ENCODE measurements around the gene PTPRN2. TPM values are rescaled to one million over a fixed set of nuclear protein-coding genes. Genes with fewer than 3 reads are reported as not detected.
A peak's percentile ranks its signal among the peaks of the same experiment; 100 is the strongest.

PTPRN2 gene
- total RNA-seq, 5 donors from 2014 or later (not counting 1 experiment from before 2014, with no cell fraction given), result 0.60 to 1.7 (median 0.82) TPM

DNA sequence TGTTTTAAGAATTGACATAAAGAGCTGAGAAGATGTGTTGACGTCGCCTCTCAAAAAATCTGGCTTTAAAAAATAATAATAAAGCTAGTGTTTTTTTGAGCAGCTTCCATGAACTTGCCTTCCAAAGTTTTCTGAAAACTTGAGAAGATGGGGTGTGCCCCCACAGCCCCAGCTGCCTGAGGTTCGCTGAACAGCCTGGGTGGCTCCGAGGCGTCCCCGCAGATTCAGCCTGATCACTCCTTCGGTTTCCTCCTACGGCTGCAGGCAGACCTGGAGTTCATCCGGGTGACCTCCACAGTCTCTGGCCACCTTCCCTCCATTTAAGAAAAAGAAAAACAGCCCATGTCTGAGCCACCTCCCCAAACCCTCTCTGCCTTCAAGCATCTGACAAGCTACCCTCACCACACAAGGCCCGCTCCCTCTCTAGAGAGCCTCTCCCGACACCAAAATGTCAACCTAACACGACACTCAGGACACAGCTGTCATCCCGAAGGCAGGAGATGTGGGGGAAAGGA lies 177.8 kb downstream of the PTPRN2 start:
- H3K27me3 ChIP-seq (replicated peaks in 1 of 2; ENCODE audit: control insufficient read depth in 2 of 2, extremely low read depth in 1 of 2, insufficient read depth in 2 of 2, low read length in 1 of 2), result peaks cover 0 to 23% of the 10 kb centered on the region in 2 experiments
- H3K4me3 ChIP-seq (ENCODE audit: control insufficient read depth in 1 of 2, extremely low read depth in 1 of 2, low read length in 1 of 2), result no peak overlapping the region
- no peaks in the 10 kb centered on the region for H3K4me1 ChIP-seq (ENCODE audit: control insufficient read depth in 1 of 2, extremely low read depth in 1 of 2, insufficient read depth in 2 of 2, low read length in 2 of 2)
- no peak for ATAC-seq (replicated peaks in 1 of 4)
- CTCF ChIA-PET, result no interaction called here
- Mint-ChIP-seq H3K27me3 (peaks cover 0 to 6% of the 10 kb centered on the region in 2 donors), H3K4me3 (no peak overlapping the region), H3K27ac (no peak overlapping the region), H3K36me3 (no peaks in the 10 kb centered on the region), H3K9me3 (no peaks in the 10 kb centered on the region), H3K4me1 (no peaks in the 10 kb centered on the region)
- no peak for DNase-seq
- 95% methylated on average over 8 of the region's 13 CpGs for WGBS (ENCODE audit: insufficient coverage)
- no peaks in the 10 kb centered on the region for H3K9me3 ChIP-seq
- H3K27ac ChIP-seq (ENCODE audit: low read length), result no peak overlapping the region
- no peaks in the 10 kb centered on the region for H3K36me3 ChIP-seq (ENCODE audit: control insufficient read depth in 2 of 2, extremely low read depth in 1 of 2, insufficient read depth in 1 of 2, low read length in 1 of 2)
- POLR2A ChIA-PET, result no interaction called here

DNA sequence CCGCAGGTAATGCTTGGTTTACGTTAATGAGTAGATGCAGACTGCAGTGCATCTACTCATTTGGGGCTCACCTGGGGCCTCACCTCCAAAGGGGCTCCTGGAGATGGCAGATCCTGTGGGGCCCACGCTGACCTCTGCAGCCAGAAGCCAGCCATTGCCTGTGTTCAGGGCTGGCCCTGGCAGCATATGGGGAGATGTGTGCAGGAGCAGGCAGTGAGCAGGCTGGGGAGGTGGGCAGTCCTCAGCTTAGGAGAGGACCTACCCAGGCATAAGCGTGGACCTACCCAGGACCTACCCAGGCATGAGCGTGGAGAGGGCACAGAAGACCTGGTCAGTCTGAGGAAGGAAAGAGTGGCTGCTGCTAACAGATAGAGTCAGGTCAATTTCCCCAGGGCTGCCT lies 178.5 kb downstream of the PTPRN2 start:
- DNase-seq (no peak), ATAC-seq (replicated peaks in 1 of 4) (no peak)
- H3K27ac Mint-ChIP-seq, result no peak overlapping the region

DNA sequence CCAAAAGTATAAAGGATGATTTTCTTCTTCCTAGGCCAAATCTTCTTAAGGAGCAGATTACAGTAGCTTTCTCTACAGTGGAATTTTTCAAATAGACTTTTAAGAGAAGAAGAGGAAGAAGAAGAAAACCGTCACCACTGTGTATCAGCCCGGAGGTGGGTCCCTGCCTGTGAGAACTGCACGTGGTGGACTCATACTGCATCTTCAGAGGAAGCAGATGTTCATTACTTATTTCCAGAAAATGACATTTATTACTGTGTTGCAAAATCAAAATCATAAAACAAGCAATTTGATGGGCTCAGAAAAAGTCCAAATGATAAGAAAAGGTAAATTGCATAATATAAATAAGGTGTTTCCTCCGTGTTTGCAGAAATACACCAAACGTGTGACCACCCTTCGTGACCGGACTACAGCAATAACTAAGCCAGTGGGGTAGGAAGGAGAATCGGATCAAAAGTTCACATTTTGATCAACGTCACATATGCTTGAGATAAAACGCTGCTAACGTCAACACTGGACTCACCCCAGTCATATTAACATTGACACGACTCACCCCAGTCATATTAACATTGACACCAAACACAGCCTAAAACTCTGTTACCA lies 179.2 kb downstream of the PTPRN2 start:
- Histone ChIP-seq H3K9me3 (no peaks in the 10 kb centered on the region), H3K27ac (ENCODE audit: low read length) (no peak overlapping the region), H3K36me3 (ENCODE audit: control insufficient read depth in 2 of 2, extremely low read depth in 1 of 2, insufficient read depth in 1 of 2, low read length in 1 of 2) (no peaks in the 10 kb centered on the region), H3K4me1 (ENCODE audit: control insufficient read depth in 1 of 2, extremely low read depth in 1 of 2, insufficient read depth in 2 of 2, low read length in 2 of 2) (no peaks in the 10 kb centered on the region), H3K4me3 (ENCODE audit: control insufficient read depth in 1 of 2, extremely low read depth in 1 of 2, low read length in 1 of 2) (no peak overlapping the region), H3K27me3 (replicated peaks in 1 of 2; ENCODE audit: control insufficient read depth in 2 of 2, extremely low read depth in 1 of 2, insufficient read depth in 2 of 2, low read length in 1 of 2) (peaks cover 0 to 23% of the 10 kb centered on the region in 2 experiments)
- WGBS (ENCODE audit: insufficient coverage), result 64% methylated on average over 6 of the region's 12 CpGs
- ChIA-PET POLR2A (no interaction called here), CTCF (interaction anchor here in 1 of 2 donors (0.6 kb wide), 1 partner anchor 11 kb away, joined by 3 read pairs; no protein-coding TSS in a partner anchor)
- no peak overlapping the region for H3K4me3 Mint-ChIP-seq
- no peaks in the 10 kb centered on the region for H3K9me3 Mint-ChIP-seq
- H3K4me1 Mint-ChIP-seq, result no peaks in the 10 kb centered on the region
- peaks cover 0 to 6% of the 10 kb centered on the region in 2 donors for H3K27me3 Mint-ChIP-seq
- no peak for ATAC-seq (replicated peaks in 1 of 4)
- no peak for DNase-seq
- no peaks in the 10 kb centered on the region for H3K36me3 Mint-ChIP-seq
- H3K27ac Mint-ChIP-seq, result no peak overlapping the region

More for the DNA sequence above, 178.5 kb downstream of the PTPRN2 start:
- 89% methylated on average over 5 of the region's 5 CpGs for WGBS (ENCODE audit: insufficient coverage)
- H3K27me3 Mint-ChIP-seq, result peaks cover 0 to 6% of the 10 kb centered on the region in 2 donors
- no peaks in the 10 kb centered on the region for H3K36me3 ChIP-seq (ENCODE audit: control insufficient read depth in 2 of 2, extremely low read depth in 1 of 2, insufficient read depth in 1 of 2, low read length in 1 of 2)
- POLR2A ChIA-PET, result no interaction called here
- no peak overlapping the region for H3K4me3 Mint-ChIP-seq
- no peak overlapping the region for H3K27ac ChIP-seq (ENCODE audit: low read length)
- H3K9me3 Mint-ChIP-seq, result no peaks in the 10 kb centered on the region
- H3K27me3 ChIP-seq (replicated peaks in 1 of 2; ENCODE audit: control insufficient read depth in 2 of 2, extremely low read depth in 1 of 2, insufficient read depth in 2 of 2, low read length in 1 of 2), result peaks cover 0 to 23% of the 10 kb centered on the region in 2 experiments
- no peaks in the 10 kb centered on the region for H3K4me1 Mint-ChIP-seq
- H3K4me1 ChIP-seq (ENCODE audit: control insufficient read depth in 1 of 2, extremely low read depth in 1 of 2, insufficient read depth in 2 of 2, low read length in 2 of 2), result no peaks in the 10 kb centered on the region
- no peaks in the 10 kb centered on the region for H3K9me3 ChIP-seq
- CTCF ChIA-PET, result no interaction called here
- H3K4me3 ChIP-seq (ENCODE audit: control insufficient read depth in 1 of 2, extremely low read depth in 1 of 2, low read length in 1 of 2), result no peak overlapping the region
- H3K36me3 Mint-ChIP-seq, result no peaks in the 10 kb centered on the region

DNA sequence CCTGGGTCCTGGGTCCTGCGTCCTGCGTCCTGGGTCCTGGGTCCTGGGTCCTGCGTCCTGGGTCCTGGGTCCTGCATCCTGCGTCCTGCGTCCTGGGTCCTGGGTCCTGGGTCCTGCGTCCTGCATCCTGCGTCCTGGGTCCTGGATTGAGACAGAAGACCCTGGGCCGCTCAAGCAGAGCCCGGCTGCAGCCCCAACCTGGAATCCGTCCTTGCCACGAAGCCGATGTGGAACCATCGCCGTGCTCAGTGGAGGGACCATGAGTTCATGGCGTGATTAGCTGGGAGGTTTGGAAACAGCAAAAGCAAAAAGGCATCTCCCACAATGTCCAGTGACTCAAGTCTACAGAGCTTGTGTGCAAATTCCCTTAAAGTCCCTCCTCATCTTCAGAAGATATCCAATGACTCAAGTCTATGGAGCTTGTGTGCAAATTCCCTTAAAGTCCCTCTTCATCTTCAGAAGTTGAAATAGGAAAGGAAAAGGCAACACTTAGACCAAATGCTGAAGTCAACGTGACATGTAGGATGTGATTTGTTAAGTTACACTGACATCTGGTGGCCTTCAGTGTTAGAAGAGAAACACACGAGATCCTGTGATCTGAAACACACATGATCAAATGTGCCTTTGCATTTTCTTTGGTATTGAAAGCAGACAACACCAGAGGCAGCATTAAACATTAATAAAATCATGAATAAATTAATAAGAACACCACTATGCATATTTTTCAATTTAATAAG lies 179.9 kb downstream of the PTPRN2 start:
- Mint-ChIP-seq H3K27me3 (peaks cover 0 to 4% of the 10 kb centered on the region in 2 donors), H3K9me3 (no peaks in the 10 kb centered on the region), H3K4me3 (no peak overlapping the region), H3K4me1 (no peaks in the 10 kb centered on the region), H3K27ac (no peak overlapping the region), H3K36me3 (no peaks in the 10 kb centered on the region)
- ATAC-seq (replicated peaks in 1 of 4) (no peak), DNase-seq (peak in 1 of 35 experiments; percentile 29)
- POLR2A ChIA-PET, result no interaction called here
- Histone ChIP-seq H3K4me1 (ENCODE audit: control insufficient read depth in 1 of 2, extremely low read depth in 1 of 2, insufficient read depth in 2 of 2, low read length in 2 of 2) (no peaks in the 10 kb centered on the region), H3K27ac (ENCODE audit: low read length) (no peak overlapping the region), H3K27me3 (replicated peaks in 1 of 2; ENCODE audit: control insufficient read depth in 2 of 2, extremely low read depth in 1 of 2, insufficient read depth in 2 of 2, low read length in 1 of 2) (peaks cover 0 to 28% of the 10 kb centered on the region in 2 experiments), H3K9me3 (no peaks in the 10 kb centered on the region), H3K4me3 (ENCODE audit: control insufficient read depth in 1 of 2, extremely low read depth in 1 of 2, low read length in 1 of 2) (no peak overlapping the region), H3K36me3 (ENCODE audit: control insufficient read depth in 2 of 2, extremely low read depth in 1 of 2, insufficient read depth in 1 of 2, low read length in 1 of 2) (no peaks in the 10 kb centered on the region)
- CTCF ChIA-PET, result interaction anchor here in 1 of 2 donors (0.6 kb wide), 1 partner anchor 10 kb away, joined by 3 read pairs; no protein-coding TSS in a partner anchor
- WGBS (ENCODE audit: insufficient coverage), result 96% methylated on average over 11 of the region's 17 CpGs

DNA sequence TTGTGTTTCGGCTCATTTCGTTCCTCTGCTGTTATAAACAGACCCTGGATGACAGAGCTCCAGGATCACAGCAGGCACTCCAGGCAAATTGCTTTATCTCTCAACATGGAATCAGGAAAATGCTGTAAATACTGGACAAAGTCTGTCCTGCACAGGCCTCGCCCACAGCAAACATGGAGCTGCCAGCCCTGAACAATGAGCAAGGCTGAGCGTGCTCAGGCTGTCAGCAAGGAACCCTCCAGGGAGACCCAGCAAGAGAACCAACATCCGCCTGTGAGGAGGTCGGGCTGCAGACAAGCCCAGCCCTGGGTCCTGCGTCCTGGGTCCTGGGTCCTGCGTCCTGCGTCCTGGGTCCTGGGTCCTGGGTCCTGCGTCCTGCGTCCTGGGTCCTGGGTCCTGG lies 180.8 kb downstream of the PTPRN2 start:
- POLR2A ChIA-PET, result interaction anchor here in 1 of 2 donors (0.6 kb wide), 1 partner anchor 158 kb away, joined by 3 read pairs; no protein-coding TSS in a partner anchor
- DNase-seq, result no peak
- Histone ChIP-seq H3K4me3 (ENCODE audit: control insufficient read depth in 1 of 2, extremely low read depth in 1 of 2, low read length in 1 of 2) (no peak overlapping the region), H3K4me1 (ENCODE audit: control insufficient read depth in 1 of 2, extremely low read depth in 1 of 2, insufficient read depth in 2 of 2, low read length in 2 of 2) (no peaks in the 10 kb centered on the region), H3K27me3 (replicated peaks in 1 of 2; ENCODE audit: control insufficient read depth in 2 of 2, extremely low read depth in 1 of 2, insufficient read depth in 2 of 2, low read length in 1 of 2) (peaks cover 0 to 37% of the 10 kb centered on the region in 2 experiments), H3K36me3 (ENCODE audit: control insufficient read depth in 2 of 2, extremely low read depth in 1 of 2, insufficient read depth in 1 of 2, low read length in 1 of 2) (no peaks in the 10 kb centered on the region), H3K9me3 (no peaks in the 10 kb centered on the region), H3K27ac (ENCODE audit: low read length) (no peak overlapping the region)
- Mint-ChIP-seq H3K9me3 (no peaks in the 10 kb centered on the region), H3K4me1 (no peaks in the 10 kb centered on the region), H3K27ac (no peak overlapping the region), H3K36me3 (no peaks in the 10 kb centered on the region), H3K27me3 (peaks cover under 1 to 4% of the 10 kb centered on the region in 2 donors), H3K4me3 (no peak overlapping the region)
- CTCF ChIA-PET, result no interaction called here
- WGBS (ENCODE audit: insufficient coverage), result 95% methylated on average over 6 of the region's 11 CpGs
- no peak for ATAC-seq (replicated peaks in 1 of 4)

DNA sequence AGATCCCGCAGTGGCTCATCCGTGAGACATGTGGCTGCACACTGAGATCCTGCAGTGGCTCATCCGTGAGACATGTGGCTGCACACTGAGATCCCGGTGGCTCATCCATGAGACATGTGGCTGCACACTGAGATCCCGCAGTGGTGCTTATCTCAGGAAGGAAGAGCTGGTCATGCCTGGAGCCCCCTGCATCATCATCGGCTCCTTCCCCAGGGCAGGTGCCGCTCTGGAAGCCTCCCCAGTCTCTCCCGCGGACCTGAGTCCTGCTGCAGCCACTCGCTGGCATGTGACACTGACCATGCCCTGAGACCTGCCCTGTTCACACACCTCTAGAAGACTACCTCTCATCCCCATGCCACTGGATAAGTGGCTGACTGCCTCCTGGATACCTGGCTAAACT lies 181.3 kb downstream of the PTPRN2 start:
- Histone ChIP-seq H3K9me3 (no peaks in the 10 kb centered on the region), H3K4me1 (ENCODE audit: control insufficient read depth in 1 of 2, extremely low read depth in 1 of 2, insufficient read depth in 2 of 2, low read length in 2 of 2) (no peaks in the 10 kb centered on the region), H3K36me3 (ENCODE audit: control insufficient read depth in 2 of 2, extremely low read depth in 1 of 2, insufficient read depth in 1 of 2, low read length in 1 of 2) (no peaks in the 10 kb centered on the region), H3K27ac (ENCODE audit: low read length) (no peak overlapping the region), H3K4me3 (ENCODE audit: control insufficient read depth in 1 of 2, extremely low read depth in 1 of 2, low read length in 1 of 2) (no peak overlapping the region), H3K27me3 (replicated peaks in 1 of 2; ENCODE audit: control insufficient read depth in 2 of 2, extremely low read depth in 1 of 2, insufficient read depth in 2 of 2, low read length in 1 of 2) (peaks cover 0 to 41% of the 10 kb centered on the region in 2 experiments)
- ATAC-seq (replicated peaks in 1 of 4), result no peak
- H3K4me3 Mint-ChIP-seq, result no peak overlapping the region
- ChIA-PET CTCF (no interaction called here), POLR2A (interaction anchor here in 1 of 2 donors (0.6 kb wide), 1 partner anchor 158 kb away, joined by 3 read pairs; no protein-coding TSS in a partner anchor)
- H3K4me1 Mint-ChIP-seq, result no peaks in the 10 kb centered on the region
- no peak overlapping the region for H3K27ac Mint-ChIP-seq
- WGBS (ENCODE audit: insufficient coverage), result 96% methylated on average over 10 of the region's 10 CpGs
- no peaks in the 10 kb centered on the region for H3K36me3 Mint-ChIP-seq
- H3K9me3 Mint-ChIP-seq, result no peaks in the 10 kb centered on the region
- DNase-seq, result no peak
- peaks cover 4 to 5% of the 10 kb centered on the region in 2 donors for H3K27me3 Mint-ChIP-seq
